GM20431 (cell line): Measurements from ENCODE around the gene RTEL1.

ENCODE experiments used
- in situ Hi-C: fragments of 300-500 bp; cut with MseI, MboI; formaldehyde crosslinking; loops from one replicate; pipeline ENCODE4 v1.15.0; 2020; ENCODE audit warnings: low sequenced_read_pairs; ENCODE audit not compliant: unreplicated experiment

Gene RTEL1

GRCh38 chr20:63744574-63745423 is 86.7 kb downstream of the RTEL1 start:
- in situ Hi-C loops = no loop called here

- in situ Hi-C loops = no loop called here
These were observed 87.3 kb downstream of the RTEL1 start for GRCh38 chr20:63745424-63745805.
